Nephron progenitor cell (in vitro differentiated cells): ENCODE measurements around the gene SCAMP2.

Source experiments
- DNase-seq: peaks from one replicate; pipeline ENCODE4 v3.0.0; 2021
- H3K27ac Mint-ChIP-seq: 2 replicates; pipeline ENCODE4 v1.8.0; 2021; ENCODE audit warnings: mild to moderate bottlenecking, moderate library complexity, mixed read lengths
- H3K27me3 Mint-ChIP-seq: 2 replicates; pipeline ENCODE4 v1.8.0; 2021; ENCODE audit warnings: mild to moderate bottlenecking, low read depth, mixed read lengths; ENCODE audit not compliant: poor library complexity
- H3K36me3 Mint-ChIP-seq: 2 replicates; pipeline ENCODE4 v1.8.0; 2021; ENCODE audit warnings: low read depth, mixed read lengths
- H3K4me1 Mint-ChIP-seq: 2 replicates; pipeline ENCODE4 v1.8.0; 2021; ENCODE audit warnings: mixed read lengths
- H3K4me3 Mint-ChIP-seq: 2 replicates; pipeline ENCODE4 v1.8.0; 2021; ENCODE audit warnings: mild to moderate bottlenecking, moderate library complexity, mixed read lengths
- H3K9me3 Mint-ChIP-seq: 2 replicates; pipeline ENCODE4 v1.8.0; 2021; ENCODE audit warnings: mild to moderate bottlenecking, moderate library complexity, mixed read lengths
- CTCF ChIP-seq: fragments of 200-600 bp; sonication (generic); IDR thresholded peaks from 2 replicates; pipeline ENCODE4 v1.5.0; 2021; ENCODE audit warnings: antibody characterized with exemption

Gene SCAMP2

GRCh38 chr15:74837482-74838136, 35.6 kb downstream of the SCAMP2 start:
- H3K36me3 Mint-ChIP-seq = no peaks in the 10 kb centered on the region
- peaks cover 58% of the 10 kb centered on the region for H3K4me1 Mint-ChIP-seq
- H3K4me3 Mint-ChIP-seq = no peak overlapping the region
- no peak for DNase-seq
- peak overlapping the region; percentile 54 for H3K27ac Mint-ChIP-seq
- no peaks in the 10 kb centered on the region for H3K9me3 Mint-ChIP-seq
- H3K27me3 Mint-ChIP-seq = peaks cover 10% of the 10 kb centered on the region
- TF ChIP-seq CTCF = no peak

- Mint-ChIP-seq H3K36me3 (no peaks in the 10 kb centered on the region), H3K27ac (no peak overlapping the region), H3K9me3 (no peaks in the 10 kb centered on the region), H3K4me1 (peaks cover 58% of the 10 kb centered on the region), H3K4me3 (no peak overlapping the region), H3K27me3 (peaks cover 10% of the 10 kb centered on the region)
- TF ChIP-seq CTCF = no peak
- no peak for DNase-seq
These were observed 36.3 kb downstream of the SCAMP2 start for GRCh38 chr15:74836846-74837245.

GRCh38 chr15:74835312-74835823, 37.8 kb downstream of the SCAMP2 start:
- Mint-ChIP-seq H3K27ac (peak overlapping the region; percentile 40), H3K27me3 (peaks cover 22% of the 10 kb centered on the region), H3K4me1 (peaks cover 51% of the 10 kb centered on the region), H3K36me3 (no peaks in the 10 kb centered on the region), H3K4me3 (no peak overlapping the region), H3K9me3 (no peaks in the 10 kb centered on the region)
- peak; percentile 72 for TF ChIP-seq CTCF
- DNase-seq = peak; percentile 76

GRCh38 chr15:74833376-74834107, 39.6 kb downstream of the SCAMP2 start:
- Mint-ChIP-seq H3K36me3 (no peaks in the 10 kb centered on the region), H3K4me3 (no peak overlapping the region), H3K27ac (no peak overlapping the region), H3K9me3 (no peaks in the 10 kb centered on the region), H3K4me1 (peaks cover 39% of the 10 kb centered on the region), H3K27me3 (peaks cover 34% of the 10 kb centered on the region)
- TF ChIP-seq CTCF = no peak
- DNase-seq = no peak

GRCh38 chr15:74832826-74833225, 40.3 kb downstream of the SCAMP2 start:
- H3K27ac Mint-ChIP-seq = no peak overlapping the region
- peaks cover 41% of the 10 kb centered on the region for H3K27me3 Mint-ChIP-seq
- H3K4me1 Mint-ChIP-seq = peaks cover 39% of the 10 kb centered on the region
- no peak for DNase-seq
- no peak overlapping the region for H3K4me3 Mint-ChIP-seq
- TF ChIP-seq CTCF = no peak
- no peaks in the 10 kb centered on the region for H3K36me3 Mint-ChIP-seq
- H3K9me3 Mint-ChIP-seq = no peaks in the 10 kb centered on the region
